Lower lobe of right lung (tissue), 2 donors: Measurements from ENCODE around the gene SLC12A4. TPM values are rescaled to one million over a fixed set of nuclear protein-coding genes. Genes with fewer than 3 reads are reported as not detected.
"Not testable (repeated sequence)": the region's sequence is repeated elsewhere in the genome, so short reads cannot be mapped to it uniquely, and the experiment has no call there.

Source experiments
- ATAC-seq, 2 donors: fragments of 200-7000 bp; cut with Tn5 transposase; one replicate each; pipeline ENCODE4 v1.9.1; 2020 to 2022; ENCODE audit warnings: mild to moderate bottlenecking in 2 of 2, moderate library complexity in 2 of 2
- DNase-seq: peaks from one replicate; pipeline ENCODE4 v3.0.0-alpha.2; 2020
- H3K27ac ChIP-seq: fragments of 200-600 bp; one replicate; pipeline ENCODE4 v1.8.0; 2022
- H3K27me3 ChIP-seq: fragments of 200-600 bp; one replicate; pipeline ENCODE4 v1.8.0; 2022; ENCODE audit warnings: low read depth
- H3K36me3 ChIP-seq: fragments of 200-600 bp; one replicate; pipeline ENCODE4 v1.8.0; 2022; ENCODE audit warnings: mild to moderate bottlenecking
- H3K4me1 ChIP-seq: fragments of 200-600 bp; one replicate; pipeline ENCODE4 v1.8.0; 2022
- H3K4me3 ChIP-seq: fragments of 200-600 bp; one replicate; pipeline ENCODE4 v1.8.0; 2022; ENCODE audit warnings: mild to moderate bottlenecking
- H3K9me3 ChIP-seq: fragments of 200-600 bp; one replicate; pipeline ENCODE4 v1.8.0; 2022
- CTCF ChIP-seq: fragments of 200-600 bp; IDR thresholded peaks from one replicate; pipeline ENCODE4 v1.8.0; 2022; ENCODE audit warnings: antibody characterized with exemption, mild to moderate bottlenecking
- intact Hi-C: fragments of 100-400 bp; cut with DNase I; formaldehyde crosslinking; loops from one replicate; pipeline ENCODE4 v1.11.0; 2022
- total RNA-seq: library from RNA; stranded (reverse); fragmentation: NEBNext Ultra II Directional; extraction: Animal tissue kit (Norgen Biotek cat#: 25700); gene quantifications from one replicate; pipeline ENCODE4 v1.2.1, GENCODE V29; 2021
- donor health status: DM: no; HTN: yes; CAD: no; lungs with severe emphysema.

SLC12A4 gene
- total RNA-seq, 1 donor from 2014 or later: 80.3 TPM

GRCh38 chr16:68005786-68006286 is 37.4 kb upstream of the SLC12A4 start:
- peak; percentile 77 for DNase-seq
- TF ChIP-seq CTCF: no peak
- H3K36me3 ChIP-seq: no peaks in the 10 kb centered on the region
- peaks cover 27% of the 10 kb centered on the region for H3K4me1 ChIP-seq
- intact Hi-C loops: no loop called here
- no peaks in the 10 kb centered on the region for H3K9me3 ChIP-seq
- peak overlapping the region; percentile 86 for H3K27ac ChIP-seq
- no peaks in the 10 kb centered on the region for H3K27me3 ChIP-seq
- H3K4me3 ChIP-seq: no peak overlapping the region
- peak; percentile 91 to 92 for ATAC-seq

- intact Hi-C loops: no loop called here
- peak overlapping the region; percentile 86 for H3K27ac ChIP-seq
Observed at GRCh38 chr16:68005211-68005610, 36.8 kb upstream of the SLC12A4 start.

GRCh38 chr16:68003031-68003430 is 34.6 kb upstream of the SLC12A4 start:
- DNase-seq: no peak
- Histone ChIP-seq H3K27ac (no peak overlapping the region), H3K36me3 (no peaks in the 10 kb centered on the region), H3K4me3 (no peak overlapping the region), H3K27me3 (no peaks in the 10 kb centered on the region), H3K9me3 (no peaks in the 10 kb centered on the region), H3K4me1 (peaks cover 50% of the 10 kb centered on the region)
- no peak for ATAC-seq
- intact Hi-C loops: no loop called here
- no peak for TF ChIP-seq CTCF

More at GRCh38 chr16:68005211-68005610, 36.8 kb upstream of the SLC12A4 start:
- ATAC-seq: peak in 1 of 2 donors; percentile 13
- Histone ChIP-seq H3K9me3 (no peaks in the 10 kb centered on the region), H3K27me3 (no peaks in the 10 kb centered on the region), H3K36me3 (no peaks in the 10 kb centered on the region), H3K4me3 (no peak overlapping the region), H3K4me1 (peaks cover 33% of the 10 kb centered on the region)
- TF ChIP-seq CTCF: no peak
- DNase-seq: no peak

GRCh38 chr16:68000450-68000849 is 32.0 kb upstream of the SLC12A4 start:
- Histone ChIP-seq H3K9me3 (no peaks in the 10 kb centered on the region), H3K27ac (peak overlapping the region; percentile 84), H3K4me1 (peaks cover 44% of the 10 kb centered on the region), H3K36me3 (no peaks in the 10 kb centered on the region), H3K27me3 (no peaks in the 10 kb centered on the region), H3K4me3 (peak overlapping the region; percentile 42)
- TF ChIP-seq CTCF: no peak
- ATAC-seq: peak; percentile 31 to 37
- DNase-seq: no peak
- intact Hi-C loops: no loop called here

- DNase-seq (no peak), ATAC-seq (peak; percentile 72 to 74)
- Histone ChIP-seq H3K4me3 (peak overlapping the region; percentile 42), H3K4me1 (peaks cover 44% of the 10 kb centered on the region), H3K36me3 (no peaks in the 10 kb centered on the region), H3K27ac (peak overlapping the region; percentile 84), H3K9me3 (no peaks in the 10 kb centered on the region), H3K27me3 (no peaks in the 10 kb centered on the region)
- intact Hi-C loops: no loop called here
- TF ChIP-seq CTCF: no peak
Observed at GRCh38 chr16:67999985-68000384, 31.5 kb upstream of the SLC12A4 start.

- H3K27me3 ChIP-seq, intact Hi-C loops, H3K36me3 ChIP-seq, H3K9me3 ChIP-seq: not testable (repeated sequence)
- ATAC-seq (peak; percentile 86 to 94), DNase-seq (peak; percentile 69)
- peak within 1 kb of the TSS; percentile 42 for H3K4me3 ChIP-seq
- peaks cover 44% of the 10 kb centered on the region for H3K4me1 ChIP-seq
- peak within 1 kb of the TSS; percentile 84 for H3K27ac ChIP-seq
Observed at GRCh38 chr16:67998779-67999688, 30.6 kb upstream of the SLC12A4 start, which contains the start of gene DPEP2. TSS of gene DPEP2 (minus strand) at chr16:67999484. CDS start at chr16:67993212, 6,272 bp downstream.

GRCh38 chr16:67998231-67998778 is 29.9 kb upstream of the SLC12A4 start:
- H3K9me3 ChIP-seq, intact Hi-C loops, ATAC-seq, DNase-seq, H3K36me3 ChIP-seq, H3K4me3 ChIP-seq, H3K27me3 ChIP-seq: not testable (repeated sequence)
- peak overlapping the region; percentile 84 for H3K27ac ChIP-seq
- H3K4me1 ChIP-seq: peaks cover 52% of the 10 kb centered on the region
